GM21529 (cell line): Measurements from ENCODE around the gene ADCY9.

Experiments used
- ATAC-seq: cut with Tn5 transposase; IDR thresholded peaks from one replicate; pipeline ENCODE4 v1.9.1; 2021; ENCODE audit not compliant: unreplicated experiment

Gene ADCY9

DNA sequence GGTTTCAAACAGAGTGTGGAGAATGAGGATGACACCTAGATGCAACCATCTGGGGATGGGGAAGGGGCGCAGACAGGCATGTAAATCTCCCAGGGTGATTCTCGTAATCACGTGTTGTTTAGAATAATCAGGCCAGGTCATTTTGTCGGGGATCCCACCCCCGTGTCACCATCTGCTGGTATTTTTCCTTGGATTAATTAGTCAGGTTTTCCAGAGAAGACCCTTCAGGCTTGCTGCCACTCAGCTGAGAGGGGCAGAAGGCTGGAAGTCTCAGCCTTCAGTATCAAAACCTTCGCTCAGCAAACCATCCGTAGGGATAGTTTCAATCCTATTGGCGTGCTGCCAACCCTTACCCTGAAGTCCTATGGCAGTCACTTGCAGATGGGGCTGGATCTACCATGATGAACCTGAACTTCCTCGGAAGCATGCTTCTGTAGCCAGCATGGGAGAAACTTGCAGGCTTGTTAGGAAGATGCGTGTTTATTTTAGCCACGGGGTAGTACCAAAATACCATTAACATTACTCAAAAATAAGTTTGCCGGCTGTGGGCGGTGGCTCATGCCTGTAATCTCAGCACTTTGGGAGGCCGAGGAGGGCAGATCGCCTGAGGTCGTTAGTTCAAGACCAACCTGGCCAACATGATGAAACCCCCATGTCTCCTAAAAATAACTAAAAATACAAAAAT lies 7.5 kb upstream of the ADCY9 start:
- ATAC-seq, result no peak

DNA sequence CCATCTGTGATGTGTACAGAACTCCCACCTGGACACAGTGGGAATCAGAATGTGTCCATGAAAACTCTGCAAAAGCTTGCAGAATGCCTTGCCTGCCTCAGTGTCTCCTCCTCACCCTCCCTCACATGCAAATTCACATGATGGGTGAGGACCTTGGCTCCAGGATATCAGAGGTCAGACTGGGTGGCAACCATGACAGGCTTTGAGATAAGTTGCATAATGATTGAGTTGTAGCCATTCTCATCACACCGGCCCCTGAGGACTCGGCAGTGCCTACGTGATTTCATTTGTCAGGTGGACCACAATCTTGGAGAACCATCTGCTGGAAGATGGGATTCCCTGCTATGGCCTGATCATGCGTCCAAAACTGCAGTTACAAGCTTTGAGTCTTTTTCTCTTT lies 3.9 kb upstream of the ADCY9 start:
- no peak for ATAC-seq

DNA sequence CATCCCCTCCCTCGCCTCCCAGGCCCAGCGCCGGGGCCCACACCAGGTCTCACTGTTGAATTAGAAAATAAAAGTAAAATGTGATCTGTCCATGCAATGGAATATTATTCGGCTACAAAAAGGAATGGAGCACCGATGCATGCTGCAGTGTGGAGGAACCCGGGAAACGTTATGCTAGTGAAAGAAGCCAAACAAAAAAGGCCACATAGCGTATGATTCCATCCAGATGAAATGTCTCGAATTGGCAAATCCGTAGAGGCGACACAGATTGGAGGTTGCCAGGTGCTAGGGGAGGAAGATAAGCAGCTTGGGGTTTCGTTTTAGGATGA lies 972 bp upstream of the ADCY9 start:
- no peak for ATAC-seq

DNA sequence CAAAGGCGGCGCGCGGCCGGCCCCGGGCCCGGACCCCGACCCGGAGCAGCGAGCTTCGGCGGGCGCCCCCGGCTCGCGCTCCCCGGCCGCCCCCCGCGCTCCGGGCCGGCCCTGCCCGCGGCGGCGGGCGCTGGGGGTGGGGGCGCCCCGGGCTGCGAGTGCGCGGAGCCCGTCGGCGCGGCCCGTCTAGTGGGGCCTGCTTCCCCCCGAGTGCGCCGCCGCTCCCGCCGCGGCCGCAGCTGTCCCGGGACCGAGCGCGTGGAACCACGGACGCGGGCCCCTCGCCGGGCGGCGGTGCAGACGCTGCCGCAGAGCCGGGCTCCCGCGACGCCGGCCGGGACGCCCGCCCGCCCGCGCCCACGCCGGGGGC lies 308 bp downstream of the ADCY9 start:
- ATAC-seq, result no peak

DNA sequence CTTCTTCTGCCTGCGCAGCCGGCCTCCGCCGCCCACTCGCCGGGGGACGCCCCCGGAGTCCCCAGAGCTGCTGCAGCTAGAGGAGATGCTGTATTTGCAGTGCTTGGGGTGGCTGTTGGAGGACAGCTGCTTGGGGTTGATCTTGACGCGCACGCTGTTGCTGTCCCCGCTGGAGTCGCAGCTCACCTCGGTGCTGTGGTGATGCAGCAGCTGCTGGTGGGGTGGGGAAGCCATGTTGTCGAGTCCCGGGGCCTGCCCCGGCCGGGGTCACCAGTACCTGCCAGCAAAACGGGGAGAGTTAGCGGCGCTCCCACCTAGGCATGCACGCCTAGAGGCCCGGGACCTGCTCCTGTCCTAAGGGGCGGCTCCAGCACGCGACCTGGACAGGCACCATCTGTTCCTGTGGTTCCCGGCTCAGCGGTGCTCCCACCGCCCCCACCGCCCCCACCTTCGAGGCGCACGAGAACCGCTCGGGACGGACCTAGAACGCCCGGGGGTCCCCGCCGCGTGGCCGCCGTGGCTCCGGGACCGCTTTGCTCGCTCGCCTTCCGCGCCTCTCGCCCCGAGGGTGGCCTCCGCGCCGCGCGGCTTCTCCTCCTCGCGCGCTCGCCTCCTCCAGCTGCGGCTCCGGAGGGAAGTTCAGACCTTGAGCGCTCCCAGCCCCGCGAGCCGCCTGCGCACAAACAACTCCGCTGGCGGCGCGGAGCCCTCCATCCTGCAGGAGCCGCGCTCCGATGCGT lies 863 bp downstream of the ADCY9 start:
- no peak for ATAC-seq

DNA sequence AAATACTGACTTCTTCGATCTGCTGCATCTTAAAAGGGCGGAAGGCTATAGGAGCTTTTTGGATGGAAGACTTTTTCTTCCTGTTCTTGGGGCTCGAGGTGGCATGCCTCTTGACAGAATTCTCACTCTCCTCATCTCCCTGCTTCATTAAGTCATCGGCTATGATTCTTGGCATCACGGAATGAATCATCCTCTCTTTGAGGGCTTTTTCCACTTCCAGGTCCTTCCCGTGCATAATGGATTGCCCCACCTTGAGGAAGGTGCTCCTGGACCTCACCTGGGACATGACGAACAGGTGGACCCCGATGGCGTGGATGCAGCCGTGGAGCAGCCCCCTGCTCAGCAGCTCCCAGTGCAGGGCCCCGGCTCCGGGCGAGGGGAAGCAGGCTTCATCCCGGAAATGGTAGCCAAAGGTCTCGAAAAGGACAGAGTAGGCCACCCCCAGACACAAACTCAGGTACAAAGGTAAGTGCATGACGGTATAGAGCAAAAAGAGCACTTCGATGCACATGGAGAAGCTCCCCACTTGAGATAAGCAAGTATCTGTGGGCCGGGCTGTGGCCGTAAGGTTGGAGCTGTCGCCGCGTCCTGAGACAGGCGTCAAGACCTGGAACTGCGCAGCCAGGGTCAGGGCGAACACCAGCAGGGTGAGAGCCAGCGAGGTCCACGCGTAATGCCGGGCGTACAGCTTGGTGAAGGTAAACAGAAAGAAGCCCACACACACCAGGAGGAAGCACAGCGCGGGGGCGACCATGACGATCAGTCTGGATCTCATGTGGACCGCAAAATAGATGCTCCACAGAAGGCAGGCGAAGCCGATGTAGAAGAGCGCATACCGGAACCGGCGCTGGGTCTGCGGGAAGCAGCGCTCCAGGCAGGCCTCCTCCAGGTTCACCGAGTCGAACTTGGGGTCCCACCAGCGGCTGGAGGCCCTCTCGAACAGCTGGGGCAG lies 1.7 kb downstream of the ADCY9 start:
- no peak for ATAC-seq

DNA sequence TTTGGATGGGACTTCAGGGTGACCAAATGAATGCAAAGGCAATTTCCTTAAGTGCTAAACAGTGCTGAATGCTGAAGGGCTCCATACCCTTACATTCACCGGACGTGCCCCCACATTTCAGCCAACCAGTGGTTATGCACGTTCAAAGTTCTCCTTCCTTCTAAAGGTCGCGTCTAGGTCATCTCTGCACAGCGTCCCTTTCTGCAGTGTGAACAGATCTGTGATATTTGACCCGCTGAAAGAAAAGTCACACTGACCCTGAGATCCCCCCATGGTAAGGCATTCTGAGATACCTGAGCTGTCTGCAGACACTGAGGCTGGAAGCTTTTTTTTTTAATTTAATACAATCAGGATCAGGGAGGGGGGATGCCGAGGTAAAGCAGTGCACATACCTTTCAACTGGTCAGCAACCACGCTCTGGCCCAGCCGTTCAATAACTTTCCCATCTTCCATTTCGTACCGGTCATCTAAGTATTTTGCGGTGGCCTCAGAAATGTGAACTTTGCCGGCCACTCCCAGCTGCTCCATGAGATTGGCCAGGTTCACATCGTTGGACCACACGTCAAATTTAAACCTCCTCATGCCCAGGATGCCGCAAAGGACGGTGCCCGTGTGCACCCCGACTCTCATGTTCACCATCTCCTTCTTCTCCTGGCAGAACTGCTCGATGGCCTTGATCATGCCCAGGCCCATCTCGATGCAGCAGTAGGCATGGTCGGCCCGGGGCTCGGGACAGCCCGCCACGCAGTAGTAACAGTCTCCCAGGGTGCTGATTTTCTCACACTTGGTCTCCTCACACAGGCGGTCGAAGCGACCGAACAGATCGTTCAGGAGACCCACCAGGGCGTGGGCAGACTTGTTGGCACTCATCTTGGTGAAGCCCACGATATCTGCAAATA lies 2.6 kb downstream of the ADCY9 start:
- ATAC-seq, result no peak

DNA sequence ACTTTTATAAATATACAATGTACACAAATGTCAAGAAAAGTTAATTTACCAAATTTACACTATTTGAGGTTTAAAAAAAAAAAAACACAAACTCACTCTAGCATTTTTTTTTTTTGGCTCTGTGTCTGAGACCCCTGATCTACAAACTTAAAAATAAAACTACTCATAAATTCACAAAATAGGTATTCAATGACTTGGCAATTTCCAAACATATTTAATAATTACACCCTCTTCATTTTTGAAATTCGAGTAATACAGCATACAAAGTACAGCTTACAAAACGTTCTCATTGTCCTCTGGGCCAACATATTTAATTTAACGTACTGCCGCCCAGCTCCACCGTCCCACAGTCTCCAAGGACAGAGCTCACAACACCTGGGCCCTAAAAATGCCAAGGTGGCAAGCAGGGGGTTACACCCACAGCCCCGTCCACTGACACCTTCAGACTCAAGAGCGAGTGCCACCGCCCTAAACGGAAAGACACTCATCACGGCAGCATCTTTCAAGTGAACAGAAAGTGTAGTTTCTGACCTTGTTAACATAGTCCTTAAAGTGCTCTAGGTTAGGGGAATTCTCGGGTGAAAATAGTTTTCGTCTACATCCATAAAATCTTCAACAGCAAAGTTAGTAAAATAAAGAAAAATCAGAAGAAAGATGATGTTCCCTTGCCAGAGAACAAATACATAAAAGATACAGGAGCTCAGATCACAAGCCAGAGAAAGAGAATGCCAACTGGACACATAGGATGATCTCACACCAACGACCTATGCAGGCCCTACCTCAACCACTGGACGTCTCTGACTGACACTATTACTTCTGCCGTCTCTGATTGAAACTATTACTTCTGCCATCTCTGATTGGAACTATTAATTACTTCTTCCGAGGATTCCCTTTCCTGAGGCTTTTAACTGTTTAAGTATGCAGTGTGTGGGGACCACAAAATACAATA lies 4.2 kb downstream of the ADCY9 start:
- no peak for ATAC-seq

DNA sequence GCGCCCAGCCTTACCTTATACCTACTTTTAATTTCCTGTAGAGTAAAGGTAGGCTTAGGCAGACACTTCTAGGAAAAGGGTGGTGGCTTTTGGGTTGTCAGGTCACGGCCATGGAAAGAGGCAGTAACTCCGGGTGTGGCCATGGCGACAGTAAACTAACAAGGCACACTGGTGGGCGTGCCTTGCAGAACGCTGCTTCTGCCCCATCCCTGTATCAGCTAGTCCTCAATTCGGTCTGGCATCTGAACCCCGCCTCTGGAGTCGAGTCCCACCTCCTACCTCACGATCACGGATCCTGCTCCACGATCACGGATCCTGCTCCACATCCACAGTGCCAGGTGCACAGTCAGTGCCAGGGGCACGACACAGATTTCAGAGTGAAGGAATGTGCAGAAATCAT lies 5.6 kb downstream of the ADCY9 start:
- no peak for ATAC-seq

DNA sequence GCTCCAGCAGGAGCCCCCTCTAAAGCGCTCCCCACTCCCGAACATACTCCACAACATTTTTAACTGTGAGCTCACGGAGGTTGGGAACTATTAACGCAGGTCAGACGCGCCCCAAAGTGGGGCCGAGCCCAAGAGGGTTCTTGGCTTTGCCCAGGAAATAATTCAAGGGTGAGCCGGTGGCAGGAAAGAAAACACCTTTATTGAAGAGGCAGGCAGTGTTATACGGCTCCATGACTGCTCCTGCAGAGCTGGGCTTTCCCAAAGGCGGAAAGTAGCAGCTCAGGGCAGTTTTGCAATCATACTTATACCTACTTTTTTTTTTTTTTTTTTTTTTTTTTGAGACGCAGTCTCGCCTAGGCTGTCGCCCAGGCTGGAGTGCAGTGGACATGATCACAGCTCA lies 6.2 kb downstream of the ADCY9 start:
- no peak for ATAC-seq

DNA sequence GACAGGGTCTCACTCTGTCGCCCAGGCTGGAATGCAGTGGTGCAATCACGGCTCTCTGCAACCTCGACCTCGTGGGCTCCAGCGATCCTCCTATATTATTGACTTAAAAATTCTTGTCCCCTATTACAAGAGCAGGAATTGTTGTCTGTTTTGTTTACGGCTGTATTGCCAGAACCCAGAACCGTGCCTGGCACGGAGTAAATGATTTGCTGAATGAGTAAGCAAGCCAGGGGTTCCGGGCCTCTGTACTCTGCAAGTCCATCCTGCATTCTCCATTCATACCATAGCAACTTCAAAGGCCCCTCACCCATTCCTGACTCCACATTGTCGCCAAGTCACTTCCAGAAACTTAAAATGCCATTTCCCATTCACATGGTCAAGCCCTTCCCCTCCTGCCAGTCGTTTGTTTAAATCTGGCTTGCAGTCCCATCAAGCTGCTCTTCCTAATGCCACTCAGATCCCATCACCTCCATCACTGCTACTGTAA lies 6.9 kb downstream of the ADCY9 start:
- ATAC-seq, result no peak

DNA sequence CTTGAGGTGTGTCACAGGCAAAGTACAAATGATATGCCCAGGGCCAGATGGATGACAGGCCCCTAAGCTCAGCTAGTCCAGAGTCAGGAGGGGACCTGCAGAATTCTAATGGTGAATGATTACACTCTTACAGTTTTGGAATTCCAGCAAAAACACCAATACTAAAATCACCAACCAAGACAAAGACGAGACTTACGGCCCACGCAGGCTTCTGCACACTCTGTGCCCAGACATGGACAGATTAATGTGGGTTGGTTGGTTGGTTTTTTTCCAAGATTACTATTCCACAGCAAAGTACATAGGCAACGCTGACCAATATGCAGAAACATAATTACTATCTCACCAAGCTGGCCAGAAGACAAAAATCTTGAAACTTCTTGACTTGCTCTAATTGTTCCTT lies 9.7 kb downstream of the ADCY9 start:
- ATAC-seq, result no peak

DNA sequence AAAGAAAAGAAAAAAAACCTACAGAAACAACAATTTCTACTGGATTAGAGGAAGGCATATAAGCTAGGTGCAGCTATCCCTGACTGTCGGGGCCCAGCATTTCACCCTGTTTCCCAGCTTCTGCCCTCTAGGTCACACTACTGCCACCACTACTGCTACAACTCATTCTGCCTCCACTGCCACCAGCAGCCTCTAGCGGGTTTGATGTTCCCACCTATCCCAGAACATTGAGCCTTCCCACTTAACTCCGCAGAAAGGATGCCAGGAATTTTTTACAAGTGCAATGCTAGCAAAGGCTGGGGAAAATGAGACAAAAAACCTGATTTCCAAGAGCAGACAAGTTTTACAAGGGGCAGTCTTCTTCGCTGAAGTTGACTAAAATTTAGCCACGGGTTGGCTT lies 10.4 kb downstream of the ADCY9 start:
- no peak for ATAC-seq

DNA sequence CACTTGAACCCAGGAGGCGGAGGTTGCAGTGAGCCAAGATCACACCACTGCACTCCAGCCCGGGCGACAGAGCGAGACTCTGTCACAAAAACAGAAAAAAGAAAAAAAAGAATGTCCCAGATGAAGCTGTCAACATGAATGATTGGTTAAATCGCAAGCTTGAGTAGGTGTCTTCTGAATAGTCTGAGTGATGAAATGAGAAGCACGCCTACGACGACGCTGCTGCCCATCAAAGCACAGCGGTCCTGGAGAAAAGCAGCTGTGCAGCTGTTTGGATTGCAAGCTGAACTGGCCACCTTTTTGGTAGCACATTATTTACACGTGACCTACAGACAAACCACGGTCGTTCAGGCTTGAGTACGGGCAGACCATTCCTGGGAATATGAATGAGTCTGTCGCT lies 12.5 kb downstream of the ADCY9 start:
- no peak for ATAC-seq

DNA sequence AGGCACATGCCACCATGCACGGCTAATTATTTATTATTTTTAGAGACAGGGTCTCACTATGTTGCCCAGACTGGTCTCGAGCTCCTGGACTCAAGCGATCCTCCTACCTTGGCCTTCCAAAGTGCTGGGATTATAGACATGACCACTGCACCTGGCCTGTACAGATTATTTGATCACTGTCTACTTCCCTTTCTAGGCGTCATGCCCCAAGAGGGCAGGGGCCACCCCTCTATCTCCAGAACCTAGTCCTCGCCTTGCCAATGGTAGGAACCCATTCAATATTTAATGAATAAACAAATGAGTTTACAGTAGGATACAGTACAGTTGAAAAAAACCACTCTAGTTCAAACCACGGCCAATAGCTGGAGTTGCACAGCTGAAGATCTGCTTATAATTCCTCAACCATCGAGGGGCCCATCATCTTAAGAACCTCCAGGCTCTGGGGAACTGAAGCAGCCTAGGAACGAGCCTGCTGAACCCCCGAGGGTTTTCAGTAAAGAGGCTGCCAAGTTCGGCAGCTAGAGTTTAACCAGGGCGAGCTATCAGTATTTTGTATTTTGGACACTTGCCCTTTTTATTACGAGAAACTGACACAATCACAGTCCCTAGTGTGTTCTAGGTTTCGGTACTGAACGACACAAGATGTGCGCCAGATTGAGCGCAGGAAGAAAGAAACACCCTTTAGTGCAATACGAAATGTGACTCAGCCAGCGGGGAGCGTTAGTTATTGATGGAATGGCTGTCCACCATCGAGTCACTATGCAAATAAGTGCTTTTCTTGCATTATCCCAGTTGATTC lies 14.6 kb downstream of the ADCY9 start:
- no peak for ATAC-seq

DNA sequence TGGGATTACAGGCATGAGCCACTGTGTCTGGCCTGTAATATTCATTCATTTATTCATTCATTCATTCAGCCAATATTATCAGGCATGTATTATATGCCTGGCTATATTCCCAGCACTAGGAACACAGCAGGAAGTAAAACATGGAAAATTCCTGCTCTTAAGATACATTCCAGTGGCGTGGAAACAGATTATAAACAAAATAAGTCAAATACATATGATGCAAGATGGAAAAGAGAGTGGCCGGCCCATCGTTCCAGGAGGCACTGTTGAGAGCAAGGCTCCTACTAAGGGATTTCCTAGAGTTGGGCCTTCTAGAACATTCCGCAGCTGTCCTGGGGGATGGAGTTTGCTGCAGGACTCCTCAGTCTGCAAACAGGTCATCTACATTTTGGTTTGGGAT lies 17.7 kb downstream of the ADCY9 start:
- ATAC-seq, result no peak

DNA sequence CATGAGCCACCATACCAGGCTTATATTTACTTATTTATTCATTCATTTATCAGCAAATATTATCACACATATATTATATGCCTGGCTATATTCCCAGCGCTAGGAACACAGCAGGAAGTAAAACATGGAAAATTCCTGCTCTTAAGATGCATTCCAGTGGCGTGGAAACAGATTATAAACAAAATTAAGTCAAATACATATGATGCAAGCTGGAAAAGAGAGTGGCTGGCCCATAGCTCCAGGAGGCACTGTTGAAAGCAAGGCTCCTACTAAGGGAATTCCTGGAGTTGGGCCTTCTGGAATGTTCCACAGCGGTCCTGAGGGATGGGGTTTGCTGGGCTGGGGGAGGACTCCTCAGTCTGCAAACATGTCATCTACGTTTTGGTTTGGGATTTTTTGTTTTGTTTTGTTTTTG lies 18.4 kb downstream of the ADCY9 start:
- no peak for ATAC-seq

DNA sequence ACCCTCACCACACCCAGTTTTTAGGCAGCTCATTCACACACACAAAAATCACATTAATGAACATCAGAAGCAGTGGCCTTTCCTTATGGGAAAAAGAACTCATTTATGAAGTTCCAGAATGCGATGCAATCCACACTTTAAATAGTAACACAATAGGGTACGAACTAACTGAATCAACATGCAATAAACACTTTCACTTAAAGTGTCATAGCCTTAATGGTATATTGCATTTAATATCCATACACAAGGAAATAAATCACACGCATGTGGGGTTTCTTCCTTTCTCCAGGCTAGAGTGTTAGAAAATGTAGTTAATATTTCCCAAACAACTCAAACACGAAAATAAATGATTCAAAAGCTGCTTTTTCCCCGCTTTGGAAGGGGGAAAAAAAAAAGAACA lies 19.7 kb downstream of the ADCY9 start:
- no peak for ATAC-seq
